GM12864 (cell line): ENCODE measurements around the gene PNMT.

Experiments used
- DNase-seq: peaks from one replicate; pipeline ENCODE4 v3.0.0-alpha.2; 2011; ENCODE audit warnings: low read depth
- H3K4me3 ChIP-seq: 2 replicates; pipeline ENCODE4 v1.5.1; 2011; ENCODE audit warnings: mild to moderate bottlenecking, low read depth, low read length, control low read depth
- TF ChIP-seq, protein P1 (sequence below): IDR thresholded peaks from 2 replicates; pipeline ENCODE4 v1.5.1; 2011; ENCODE audit warnings: low read depth, mild to moderate bottlenecking, moderate library complexity, low read length, control low read depth, inconsistent platforms; ENCODE audit errors: missing control alignments

The PNMT gene

DNA sequence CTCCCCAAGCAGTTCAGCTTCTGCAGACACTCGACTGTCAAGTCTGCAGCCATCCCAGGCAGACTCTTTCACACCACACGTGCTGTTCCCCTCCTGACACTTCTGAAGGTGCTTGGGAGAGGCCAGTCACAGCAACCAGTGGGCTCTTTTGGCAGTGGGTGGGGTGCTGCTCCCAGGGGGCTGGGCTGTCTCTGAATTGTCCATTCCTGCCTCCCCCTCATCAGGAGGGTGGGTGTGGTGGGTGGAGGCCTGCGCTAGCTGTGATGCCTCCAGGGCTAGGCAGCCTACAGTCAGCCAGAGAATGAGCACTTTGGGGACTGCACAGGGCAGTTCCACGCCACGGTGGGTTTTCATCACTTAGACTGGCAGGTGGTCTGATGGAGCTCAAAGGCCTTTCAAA, 21.0 kb upstream of the PNMT start:
- H3K4me3 ChIP-seq, result no peak overlapping the region
- no peak for DNase-seq
- TF ChIP-seq, protein P1, sequence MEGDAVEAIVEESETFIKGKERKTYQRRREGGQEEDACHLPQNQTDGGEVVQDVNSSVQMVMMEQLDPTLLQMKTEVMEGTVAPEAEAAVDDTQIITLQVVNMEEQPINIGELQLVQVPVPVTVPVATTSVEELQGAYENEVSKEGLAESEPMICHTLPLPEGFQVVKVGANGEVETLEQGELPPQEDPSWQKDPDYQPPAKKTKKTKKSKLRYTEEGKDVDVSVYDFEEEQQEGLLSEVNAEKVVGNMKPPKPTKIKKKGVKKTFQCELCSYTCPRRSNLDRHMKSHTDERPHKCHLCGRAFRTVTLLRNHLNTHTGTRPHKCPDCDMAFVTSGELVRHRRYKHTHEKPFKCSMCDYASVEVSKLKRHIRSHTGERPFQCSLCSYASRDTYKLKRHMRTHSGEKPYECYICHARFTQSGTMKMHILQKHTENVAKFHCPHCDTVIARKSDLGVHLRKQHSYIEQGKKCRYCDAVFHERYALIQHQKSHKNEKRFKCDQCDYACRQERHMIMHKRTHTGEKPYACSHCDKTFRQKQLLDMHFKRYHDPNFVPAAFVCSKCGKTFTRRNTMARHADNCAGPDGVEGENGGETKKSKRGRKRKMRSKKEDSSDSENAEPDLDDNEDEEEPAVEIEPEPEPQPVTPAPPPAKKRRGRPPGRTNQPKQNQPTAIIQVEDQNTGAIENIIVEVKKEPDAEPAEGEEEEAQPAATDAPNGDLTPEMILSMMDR, result no peak

DNA sequence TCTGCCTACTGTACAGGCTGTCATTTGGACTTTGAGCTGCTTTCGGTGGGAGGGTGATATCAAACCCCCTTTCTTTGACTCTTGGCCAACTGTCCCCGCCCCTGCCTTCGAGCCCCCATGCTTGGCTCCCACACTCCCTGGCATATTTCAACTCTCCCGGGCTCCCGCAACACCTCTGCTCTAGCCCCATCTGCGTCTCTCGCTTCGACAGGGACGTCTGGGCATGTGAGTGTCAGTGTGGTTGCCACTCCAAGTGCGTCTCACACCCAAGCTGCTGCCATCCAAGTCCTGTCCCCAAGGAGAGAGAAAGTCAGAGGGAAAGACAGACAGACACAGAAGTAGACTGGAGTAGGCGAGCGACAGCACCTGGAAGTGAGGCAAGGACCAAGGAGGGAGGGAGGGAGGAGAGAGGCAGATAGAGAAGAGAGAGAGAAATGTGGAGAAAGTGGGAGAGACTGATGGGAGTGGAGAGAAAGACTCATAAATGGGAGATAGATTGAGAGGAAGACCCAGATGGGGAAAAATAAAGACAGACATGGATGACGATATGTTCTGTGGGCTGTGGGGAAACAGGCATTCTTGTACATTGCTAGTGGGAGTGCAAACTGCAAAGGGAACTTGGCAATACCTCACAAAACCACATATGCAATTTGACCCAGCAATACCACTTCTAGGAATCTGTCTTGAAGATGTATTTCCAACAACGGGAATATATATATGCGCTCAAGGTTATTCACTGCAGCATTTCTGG, 19.5 kb upstream of the PNMT start:
- TF ChIP-seq, protein P1, result no peak
- H3K4me3 ChIP-seq, result no peak overlapping the region
- no peak for DNase-seq

DNA sequence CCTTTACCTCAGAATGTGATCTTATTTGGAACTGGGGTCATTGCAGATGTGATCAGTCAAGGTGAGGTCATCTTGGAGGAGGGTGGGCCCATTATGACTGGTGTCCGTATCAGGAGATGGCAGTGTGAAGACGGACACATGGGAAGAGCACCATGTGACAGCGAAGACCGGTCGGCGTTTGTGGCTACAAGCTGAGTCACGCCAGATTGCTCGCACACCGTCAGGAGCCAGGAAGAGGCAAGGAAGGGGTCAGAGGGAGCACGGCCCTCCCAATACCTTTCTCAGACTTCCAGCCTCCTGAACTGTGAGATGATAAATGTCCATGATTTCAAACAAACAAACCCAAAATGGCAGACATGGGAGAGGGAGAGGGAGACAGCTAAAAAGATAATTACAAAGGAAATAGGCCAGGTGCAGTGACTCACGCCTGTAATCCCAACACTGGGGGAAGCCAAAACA, 18.1 kb upstream of the PNMT start:
- no peak for DNase-seq
- H3K4me3 ChIP-seq, result no peak overlapping the region
- TF ChIP-seq, protein P1, result no peak

DNA sequence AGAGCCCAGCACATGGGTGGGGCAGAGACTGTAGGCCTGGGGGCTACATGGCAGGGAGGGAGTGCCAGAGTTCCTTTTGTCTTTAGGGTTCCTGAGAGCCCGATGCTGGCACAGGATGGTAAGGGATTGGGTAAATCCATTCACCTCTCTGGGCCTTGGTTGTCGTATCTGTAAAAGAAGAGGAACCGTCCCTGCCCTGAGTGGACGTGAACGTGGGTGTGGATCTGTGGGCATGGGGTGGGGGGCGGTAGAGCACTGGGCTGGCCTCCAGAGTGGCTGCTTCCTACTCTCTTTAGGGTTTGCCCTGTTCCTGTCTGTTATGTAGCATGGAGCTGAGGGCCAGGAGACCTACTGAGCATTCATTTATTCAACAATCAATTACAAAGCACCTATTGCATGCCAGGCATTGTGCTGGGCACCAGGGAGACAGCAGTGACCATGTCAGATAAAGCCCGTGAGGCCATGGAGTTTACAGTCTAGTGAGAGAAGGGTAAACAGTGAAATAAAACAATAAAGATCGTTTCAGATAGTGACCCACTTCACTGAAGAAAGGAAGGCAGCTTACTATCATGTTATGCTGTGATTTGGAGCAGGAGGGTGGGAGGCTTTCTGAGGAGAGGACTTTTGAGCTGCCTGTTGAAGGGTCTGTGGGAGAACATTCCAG, 16.2 kb upstream of the PNMT start:
- no peak overlapping the region for H3K4me3 ChIP-seq
- TF ChIP-seq, protein P1, result no peak
- no peak for DNase-seq

GRCh38 chr17:39652587-39653315, 15.5 kb upstream of the PNMT start:
- DNase-seq, result no peak
- TF ChIP-seq, protein P1, result no peak
- no peak overlapping the region for H3K4me3 ChIP-seq

DNA sequence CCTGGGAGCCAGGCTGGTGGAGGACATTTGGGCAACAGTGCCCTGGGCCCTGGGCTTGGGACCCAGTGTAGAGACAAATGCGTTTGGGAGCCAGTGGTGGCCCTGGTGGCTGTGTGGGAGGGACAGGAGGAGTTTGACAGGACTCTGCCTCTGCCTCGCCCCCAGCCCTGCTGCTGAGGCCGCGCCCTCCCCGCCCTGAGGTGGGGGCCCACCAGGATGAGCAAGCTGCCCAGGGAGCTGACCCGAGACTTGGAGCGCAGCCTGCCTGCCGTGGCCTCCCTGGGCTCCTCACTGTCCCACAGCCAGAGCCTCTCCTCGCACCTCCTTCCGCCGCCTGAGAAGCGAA, 15.0 kb upstream of the PNMT start:
- H3K4me3 ChIP-seq, result no peak overlapping the region
- TF ChIP-seq, protein P1, result no peak
- DNase-seq, result no peak
